OCI-LY1 (cell line): ENCODE results near the gene ASTN1.

Source experiments
- H2AFZ ChIP-seq: fragments of 200-600 bp; sonication (generic), shearing (Covaris generic); 2 replicates; pipeline ENCODE4 v1.6.0; 2014; ENCODE audit warnings: antibody characterized with exemption, mild to moderate bottlenecking, low read length
- H3F3A ChIP-seq: fragments of 200-600 bp; sonication (generic), shearing (Covaris generic); 2 replicates; pipeline ENCODE4 v1.6.0; 2014; ENCODE audit warnings: mild to moderate bottlenecking, antibody characterized with exemption, low read length, moderate library complexity; ENCODE audit not compliant: insufficient read depth
- H3K27ac ChIP-seq: fragments of 200-600 bp; sonication (generic); 2 replicates; pipeline ENCODE4 v1.5.1; 2014; ENCODE audit warnings: low read length, mixed run types, mild to moderate bottlenecking, low read depth; ENCODE audit not compliant: poor library complexity, severe bottlenecking
- H3K27me3 ChIP-seq: fragments of 200-600 bp; sonication (generic); 2 replicates; pipeline ENCODE4 v1.6.0; 2014; ENCODE audit warnings: antibody characterized with exemption, mild to moderate bottlenecking, low read length, moderate library complexity; ENCODE audit not compliant: insufficient read depth
- H3K36me3 ChIP-seq: fragments of 200-600 bp; sonication (generic); 2 replicates; pipeline ENCODE4 v1.6.1; 2014; ENCODE audit warnings: mild to moderate bottlenecking, antibody characterized with exemption, low read length, moderate library complexity, mixed read lengths; ENCODE audit not compliant: insufficient read depth
- H3K4me1 ChIP-seq: fragments of 200-600 bp; sonication (generic); 2 replicates; pipeline ENCODE4 v1.5.1; 2014; ENCODE audit warnings: mild to moderate bottlenecking, low read length, moderate library complexity; ENCODE audit not compliant: insufficient read depth, severe bottlenecking
- H3K4me2 ChIP-seq: fragments of 200-600 bp; sonication (generic), shearing (Covaris generic); 2 replicates; pipeline ENCODE4 v1.6.1; 2014; ENCODE audit warnings: low read length
- H3K4me3 ChIP-seq: fragments of 200-600 bp; sonication (generic); 2 replicates; pipeline ENCODE4 v1.5.1; 2014; ENCODE audit warnings: low read length, low read depth, mild to moderate bottlenecking, mixed read lengths; ENCODE audit not compliant: poor library complexity, severe bottlenecking
- H3K79me2 ChIP-seq: fragments of 200-600 bp; shearing (Covaris generic); 2 replicates; pipeline ENCODE4 v1.6.1; 2016; ENCODE audit warnings: mixed run types, low read length, mixed read lengths; ENCODE audit not compliant: insufficient read depth
- H3K9ac ChIP-seq: fragments of 200-600 bp; sonication (generic), shearing (Covaris generic); 2 replicates; pipeline ENCODE4 v1.6.1; 2014; ENCODE audit warnings: mild to moderate bottlenecking, low read length, mixed read lengths
- H3K9me2 ChIP-seq: fragments of 200-600 bp; sonication (generic), shearing (Covaris generic); 2 replicates; pipeline ENCODE4 v1.6.1; 2014; ENCODE audit warnings: low read depth, mild to moderate bottlenecking, low read length, mixed read lengths
- H3K9me3 ChIP-seq: fragments of 200-600 bp; shearing (Covaris generic); 2 replicates; pipeline ENCODE4 v1.6.1; 2014; ENCODE audit warnings: low read length, mixed read lengths
- H4K20me1 ChIP-seq: fragments of 200-600 bp; sonication (generic), shearing (Covaris generic); 2 replicates; pipeline ENCODE4 v1.6.0; 2016; ENCODE audit warnings: mild to moderate bottlenecking, low read length; ENCODE audit not compliant: insufficient read depth
- EZH2 ChIP-seq: fragments of 200-600 bp; sonication (generic), shearing (Covaris generic); IDR thresholded peaks from 2 replicates; pipeline ENCODE4 v1.8.0; 2017; ENCODE audit warnings: borderline replicate concordance, mixed run types, mild to moderate bottlenecking, antibody characterized with exemption, low read length, moderate library complexity, mixed read lengths
- TF ChIP-seq, protein P1 (sequence below): fragments of 200-600 bp; sonication (generic), shearing (Covaris generic); IDR thresholded peaks from 2 replicates; pipeline ENCODE4 v1.5.1; 2017; ENCODE audit warnings: mild to moderate bottlenecking, antibody characterized with exemption, low read length, moderate library complexity, mixed read lengths

The ASTN1 gene

DNA sequence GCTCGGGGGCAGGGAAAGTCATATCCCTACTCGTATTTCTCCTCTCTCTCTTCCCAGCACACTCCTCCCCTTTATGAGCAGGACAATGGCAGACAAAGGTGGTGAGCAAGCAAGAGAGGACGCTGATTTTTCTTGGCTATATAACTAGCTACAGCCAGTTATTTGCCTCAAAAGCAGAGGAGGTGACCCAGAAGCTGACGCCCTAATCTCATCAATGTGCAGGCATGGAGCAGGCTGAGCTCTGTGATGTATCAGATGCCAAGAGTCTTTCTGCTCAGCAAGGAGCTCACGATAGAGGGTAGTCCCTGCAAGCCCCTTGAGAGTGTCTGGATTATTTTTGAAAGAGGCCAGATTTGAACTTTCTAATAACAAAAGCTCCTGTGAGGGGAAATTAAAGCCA, 75.5 kb downstream of the ASTN1 start:
- Histone ChIP-seq H3K9ac (no peak overlapping the region), H3K9me2 (no peaks in the 10 kb centered on the region), H3K27me3 (no peaks in the 10 kb centered on the region), H2AFZ (no peak overlapping the region), H3K4me1 (no peaks in the 10 kb centered on the region), H3K79me2 (no peaks in the 10 kb centered on the region), H4K20me1 (no peaks in the 10 kb centered on the region), H3K27ac (no peak overlapping the region), H3K9me3 (no peaks in the 10 kb centered on the region), H3K4me3 (no peak overlapping the region), H3K4me2 (no peak overlapping the region), H3K36me3 (no peaks in the 10 kb centered on the region), H3F3A (no peaks in the 10 kb centered on the region)
- no peak for TF ChIP-seq EZH2
- TF ChIP-seq, protein P1, sequence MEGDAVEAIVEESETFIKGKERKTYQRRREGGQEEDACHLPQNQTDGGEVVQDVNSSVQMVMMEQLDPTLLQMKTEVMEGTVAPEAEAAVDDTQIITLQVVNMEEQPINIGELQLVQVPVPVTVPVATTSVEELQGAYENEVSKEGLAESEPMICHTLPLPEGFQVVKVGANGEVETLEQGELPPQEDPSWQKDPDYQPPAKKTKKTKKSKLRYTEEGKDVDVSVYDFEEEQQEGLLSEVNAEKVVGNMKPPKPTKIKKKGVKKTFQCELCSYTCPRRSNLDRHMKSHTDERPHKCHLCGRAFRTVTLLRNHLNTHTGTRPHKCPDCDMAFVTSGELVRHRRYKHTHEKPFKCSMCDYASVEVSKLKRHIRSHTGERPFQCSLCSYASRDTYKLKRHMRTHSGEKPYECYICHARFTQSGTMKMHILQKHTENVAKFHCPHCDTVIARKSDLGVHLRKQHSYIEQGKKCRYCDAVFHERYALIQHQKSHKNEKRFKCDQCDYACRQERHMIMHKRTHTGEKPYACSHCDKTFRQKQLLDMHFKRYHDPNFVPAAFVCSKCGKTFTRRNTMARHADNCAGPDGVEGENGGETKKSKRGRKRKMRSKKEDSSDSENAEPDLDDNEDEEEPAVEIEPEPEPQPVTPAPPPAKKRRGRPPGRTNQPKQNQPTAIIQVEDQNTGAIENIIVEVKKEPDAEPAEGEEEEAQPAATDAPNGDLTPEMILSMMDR = no peak

DNA sequence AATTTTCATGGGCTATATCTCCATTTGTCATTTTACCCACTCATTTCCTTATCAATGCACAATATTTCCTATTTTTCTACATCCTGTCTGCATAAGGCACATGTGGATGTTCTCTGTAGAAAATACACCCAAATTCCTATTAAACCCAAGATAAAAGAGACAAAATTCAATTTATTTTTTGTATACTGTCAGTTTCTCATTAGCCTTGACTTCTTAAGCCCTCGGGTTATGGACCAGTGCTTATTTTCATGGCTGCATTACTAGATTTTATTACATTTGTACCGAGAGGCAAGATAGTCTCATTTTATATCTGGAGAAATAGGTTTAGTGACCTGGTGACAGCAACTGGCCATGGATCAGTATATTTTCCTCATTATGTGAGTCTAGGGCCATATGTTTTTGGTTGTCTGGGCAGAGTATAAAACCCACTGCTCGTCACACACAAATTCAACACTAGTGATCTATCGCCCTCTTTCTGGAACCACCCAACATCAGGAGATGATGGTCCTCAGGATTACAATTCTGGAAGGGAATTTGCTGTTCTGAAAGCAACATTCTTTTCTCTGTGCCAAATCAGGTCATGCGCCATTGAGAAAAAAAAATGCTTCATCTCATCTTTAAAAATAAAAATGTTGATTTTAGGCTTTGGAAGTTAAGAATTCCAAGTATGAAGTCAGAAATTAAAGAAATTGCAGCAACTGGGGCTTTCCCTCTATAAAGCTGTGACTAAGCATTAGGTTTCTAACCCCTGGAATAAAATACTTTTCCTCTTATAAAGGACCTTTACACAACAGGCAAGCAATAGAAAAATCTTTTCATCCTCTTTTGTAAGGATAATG, 81.4 kb downstream of the ASTN1 start:
- Histone ChIP-seq H3F3A (no peaks in the 10 kb centered on the region), H3K36me3 (no peaks in the 10 kb centered on the region), H2AFZ (no peak overlapping the region), H3K9me2 (no peaks in the 10 kb centered on the region), H3K9ac (no peak overlapping the region), H3K4me2 (no peak overlapping the region), H3K9me3 (no peaks in the 10 kb centered on the region), H3K79me2 (no peaks in the 10 kb centered on the region), H4K20me1 (no peaks in the 10 kb centered on the region), H3K27ac (no peak overlapping the region), H3K4me1 (no peaks in the 10 kb centered on the region), H3K4me3 (no peak overlapping the region), H3K27me3 (no peaks in the 10 kb centered on the region)
- no peak for TF ChIP-seq EZH2
- TF ChIP-seq, protein P1 = no peak

DNA sequence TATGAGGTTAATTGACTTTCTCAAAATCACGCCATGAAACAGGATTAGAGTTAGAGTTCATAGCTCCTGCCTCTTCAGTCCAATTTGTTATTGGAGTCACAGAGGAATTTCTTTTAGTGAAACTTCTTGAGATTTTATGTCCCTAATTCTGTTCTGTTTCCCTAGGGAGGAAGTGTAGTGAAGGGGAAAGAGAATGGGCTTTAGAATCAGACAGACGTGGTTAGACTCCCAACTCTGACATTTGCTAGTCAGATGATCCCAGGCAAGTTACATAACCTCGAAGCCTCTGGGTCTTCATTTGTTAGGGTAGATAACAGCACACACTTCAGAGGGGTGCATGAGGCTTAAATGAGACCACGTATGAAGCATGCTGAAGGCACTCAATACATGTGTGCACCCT, 83.9 kb downstream of the ASTN1 start:
- H3K4me3 ChIP-seq = no peak overlapping the region
- H3F3A ChIP-seq = no peaks in the 10 kb centered on the region
- no peaks in the 10 kb centered on the region for H3K36me3 ChIP-seq
- no peaks in the 10 kb centered on the region for H4K20me1 ChIP-seq
- no peak for TF ChIP-seq EZH2
- TF ChIP-seq, protein P1 = no peak
- H3K4me2 ChIP-seq = no peak overlapping the region
- H3K9ac ChIP-seq = no peak overlapping the region
- no peaks in the 10 kb centered on the region for H3K9me2 ChIP-seq
- no peaks in the 10 kb centered on the region for H3K27me3 ChIP-seq
- H3K9me3 ChIP-seq = no peaks in the 10 kb centered on the region
- H2AFZ ChIP-seq = no peak overlapping the region
- H3K79me2 ChIP-seq = no peaks in the 10 kb centered on the region
- H3K27ac ChIP-seq = no peak overlapping the region
- no peaks in the 10 kb centered on the region for H3K4me1 ChIP-seq
